SK-N-SH (cell line): ENCODE data around the gene TMEM163. TPM values are rescaled to one million over a fixed set of nuclear protein-coding genes. Genes with fewer than 3 reads are reported as not detected.

Source experiments
- CTCF ChIA-PET: fragments of 300-600, 350-600 bp; formaldehyde crosslinking; extraction: SDS; loops from one replicate; lab custom pipeline; 2021; lab: Yijun Ruan, JAX
- POLR2A ChIA-PET: fragments of 350-600 bp; sonication (Branson Sonifier 250); formaldehyde crosslinking; extraction: SDS; loops from one replicate; lab custom pipeline; 2020; ENCODE audit warnings: antibody characterized with exemption, inconsistent platforms; lab: Yijun Ruan, JAX
- DNase-seq: peaks from one replicate; pipeline ENCODE4 v3.0.0; 2012
- H2AFZ ChIP-seq: fragments of 200-600 bp; sonication (generic); 2 replicates; pipeline ENCODE4 v1.8.1; 2016; ENCODE audit warnings: antibody characterized with exemption, mild to moderate bottlenecking, low read depth
- H3F3A ChIP-seq: fragments of 200-600 bp; sonication (generic); replicated peaks from 2 replicates; pipeline ENCODE3; 2016; ENCODE audit warnings: antibody characterized with exemption, mild to moderate bottlenecking; ENCODE audit not compliant: insufficient read depth
- H3K27ac ChIP-seq, 2 experiments: fragments of 200-500 bp in 1 of 2; fragments of 200-600 bp in 1 of 2; sonication (Bioruptor generic) in 1 of 2; sonication (generic), shearing (Covaris generic) in 1 of 2; 2 replicates each; pipeline versions ENCODE4 v1.5.1 to v1.6.1; 2014 to 2016; ENCODE audit warnings: low read depth in 2 of 2, inconsistent platforms in 1 of 2, low read length in 1 of 2, mild to moderate bottlenecking in 1 of 2, mixed read lengths in 1 of 2
- H3K27me3 ChIP-seq: fragments of 200-600 bp; sonication (generic), shearing (Covaris generic); 2 replicates; pipeline ENCODE4 v1.6.1; 2016; ENCODE audit warnings: mixed run types; ENCODE audit not compliant: insufficient read depth
- H3K36me3 ChIP-seq, 2 experiments: fragments of 200-500 bp in 1 of 2; fragments of 200-600 bp in 1 of 2; sonication (Bioruptor generic) in 1 of 2; sonication (generic) in 1 of 2; replicated peaks in 1 of 2; 2 replicates each; pipeline versions ENCODE3 to v1.5.1; 2014 to 2016; ENCODE audit warnings: low read length in 1 of 2, mild to moderate bottlenecking in 1 of 2; ENCODE audit not compliant: insufficient read depth in 2 of 2, control insufficient read depth in 1 of 2
- H3K4me1 ChIP-seq, 2 experiments: fragments of 200-500 bp in 1 of 2; fragments of 200-600 bp in 1 of 2; sonication (Bioruptor generic) in 1 of 2; sonication (generic), shearing (Covaris generic) in 1 of 2; 2 replicates each; pipeline versions ENCODE4 v1.5.1 to v1.6.1; 2014 to 2016; ENCODE audit warnings: low read depth in 1 of 2, low read length in 1 of 2, mixed run types in 1 of 2; ENCODE audit not compliant: insufficient read depth in 2 of 2, control insufficient read depth in 1 of 2
- H3K4me2 ChIP-seq: fragments of 200-600 bp; sonication (generic), shearing (Covaris generic); 2 replicates; pipeline ENCODE4 v1.6.1; 2017; ENCODE audit warnings: mixed run types
- H3K4me3 ChIP-seq, 2 experiments: fragments of 200-500 bp in 1 of 2; fragments of 200-600 bp in 1 of 2; sonication (Bioruptor generic) in 1 of 2; sonication (generic), shearing (Covaris generic) in 1 of 2; 2 replicates each; pipeline versions ENCODE4 v1.5.1 to v1.8.1; 2014 to 2016; ENCODE audit warnings: low read depth in 2 of 2, inconsistent platforms in 1 of 2, low read length in 1 of 2, mild to moderate bottlenecking in 1 of 2, mixed read lengths in 1 of 2, moderate library complexity in 1 of 2
- H3K79me2 ChIP-seq: fragments of 200-600 bp; sonication (generic); 2 replicates; pipeline ENCODE4 v1.8.1; 2017; ENCODE audit warnings: mild to moderate bottlenecking; ENCODE audit not compliant: insufficient read depth
- H3K9ac ChIP-seq: fragments of 200-600 bp; sonication (generic); 2 replicates; pipeline ENCODE4 v1.6.1; 2017; ENCODE audit warnings: mixed run types
- H3K9me2 ChIP-seq: fragments of 200-600 bp; sonication (generic); 2 replicates; pipeline ENCODE4 v1.6.1; 2017; ENCODE audit warnings: mixed run types
- H3K9me3 ChIP-seq: fragments of 200-600 bp; sonication (generic); 2 replicates; pipeline ENCODE4 v1.6.1; 2017; ENCODE audit warnings: mixed run types, mild to moderate bottlenecking, moderate library complexity
- H4K20me1 ChIP-seq: fragments of 200-600 bp; sonication (generic); 2 replicates; pipeline ENCODE4 v1.6.1; 2017; ENCODE audit warnings: mild to moderate bottlenecking, mixed run types; ENCODE audit not compliant: insufficient read depth
- CHD2 ChIP-seq: fragments of 150-350 bp; IDR thresholded peaks from 2 replicates; pipeline ENCODE4 v1.6.1; 2018; ENCODE audit warnings: low read length; ENCODE audit not compliant: partially characterized antibody
- ELF1 ChIP-seq: IDR thresholded peaks from 2 replicates; pipeline ENCODE4 v1.4.0; 2012
- EZH2phosphoT487 ChIP-seq: fragments of 200-600 bp; sonication (generic); IDR thresholded peaks from 2 replicates; pipeline ENCODE4 v1.6.1; 2017; ENCODE audit warnings: low read depth, mixed run types, mild to moderate bottlenecking, antibody characterized with exemption, moderate library complexity, borderline replicate concordance
- FOXJ3 ChIP-seq: sonication (generic); formaldehyde crosslinking; IDR thresholded peaks from 2 replicates; pipeline ENCODE4 v1.5.1; 2020; ENCODE audit warnings: mild to moderate bottlenecking, missing genetic modification reagents
- GATA2 ChIP-seq: sonication (generic); formaldehyde crosslinking; IDR thresholded peaks from 2 replicates; pipeline ENCODE4 v1.5.0; 2020; ENCODE audit warnings: mild to moderate bottlenecking, missing genetic modification reagents
- IRF3 ChIP-seq: fragments of 150-350 bp; IDR thresholded peaks from 2 replicates; pipeline ENCODE4 v1.6.1; 2016; ENCODE audit warnings: mild to moderate bottlenecking, low read depth, low read length
- JUND ChIP-seq: IDR thresholded peaks from 2 replicates; pipeline ENCODE4 v1.4.0; 2012
- NFIC ChIP-seq: IDR thresholded peaks from 2 replicates; pipeline ENCODE4 v1.4.0; 2012; ENCODE audit warnings: borderline replicate concordance
- NRF1 ChIP-seq: IDR thresholded peaks from 2 replicates; pipeline ENCODE4 v1.6.1; 2012; ENCODE audit warnings: low read depth, mild to moderate bottlenecking, low read length
- RAD21 ChIP-seq: IDR thresholded peaks from 2 replicates; pipeline ENCODE4 v1.6.1; 2012; ENCODE audit warnings: mild to moderate bottlenecking, low read length
- RCOR1 ChIP-seq: fragments of 150-350 bp; IDR thresholded peaks from 2 replicates; pipeline ENCODE4 v1.6.1; 2017; ENCODE audit warnings: antibody characterized with exemption, low read length
- RFX5 ChIP-seq: IDR thresholded peaks from 2 replicates; pipeline ENCODE4 v1.6.1; 2012; ENCODE audit warnings: mild to moderate bottlenecking, improper control_type of control experiment, low read length
- RXRA ChIP-seq: IDR thresholded peaks from 2 replicates; pipeline ENCODE4 v1.4.0; 2012; ENCODE audit warnings: low read depth, mild to moderate bottlenecking, borderline replicate concordance
- TAF1 ChIP-seq: IDR thresholded peaks from 2 replicates; pipeline ENCODE4 v1.6.1; 2012; ENCODE audit warnings: low read depth, mild to moderate bottlenecking, low read length, moderate library complexity, borderline replicate concordance
- WGBS: methylation state at CpG from one replicate; pipeline ENCODE4 v1.1.6; 2017; ENCODE audit warnings: low lambda C conversion rate; 5-methylcytosine and 5-hydroxymethylcytosine counted together
- polyA plus RNA-seq, 3 experiments: library from polyadenylated mRNA; depleted of rRNA; stranded (reverse); fragments of >200 nt; gene quantifications; 2 replicates each; pipeline ENCODE4 v1.2.3, GENCODE V29; 2012
- TF ChIP-seq, protein P1 (sequence below): IDR thresholded peaks from 2 replicates; pipeline ENCODE4; 2012
- TF ChIP-seq, protein P2 (sequence below): IDR thresholded peaks from 2 replicates; pipeline ENCODE4 v1.4.0; 2012; ENCODE audit warnings: low read depth, borderline replicate concordance

Gene TMEM163
- polyA plus RNA-seq, 1 of the 3 experiments (the other 2 are of a cell fraction), result not detected

- TF ChIP-seq RFX5 (no peak), RCOR1 (no peak)
Observed at GRCh38 chr2:134693359-134694330, 25.2 kb downstream of the TMEM163 start (continued).

GRCh38 chr2:134692499-134692898, 26.3 kb downstream of the TMEM163 start:
- ChIA-PET CTCF (no interaction called here), POLR2A (no interaction called here)
- Histone ChIP-seq H3F3A (no peaks in the 10 kb centered on the region), H3K27me3 (no peaks in the 10 kb centered on the region), H3K9me3 (no peaks in the 10 kb centered on the region), H3K9ac (no peak overlapping the region), H3K27ac (no peak overlapping the region), H4K20me1 (no peaks in the 10 kb centered on the region), H3K9me2 (no peaks in the 10 kb centered on the region), H2AFZ (no peak overlapping the region), H3K36me3 (no peaks in the 10 kb centered on the region), H3K4me1 (no peaks in the 10 kb centered on the region), H3K4me2 (no peak overlapping the region), H3K4me3 (no peak overlapping the region), H3K79me2 (no peaks in the 10 kb centered on the region)
- TF ChIP-seq FOXJ3 (CRISPR knock-in tag), result no peak
- TF ChIP-seq CHD2, result no peak
- TF ChIP-seq, protein P1, sequence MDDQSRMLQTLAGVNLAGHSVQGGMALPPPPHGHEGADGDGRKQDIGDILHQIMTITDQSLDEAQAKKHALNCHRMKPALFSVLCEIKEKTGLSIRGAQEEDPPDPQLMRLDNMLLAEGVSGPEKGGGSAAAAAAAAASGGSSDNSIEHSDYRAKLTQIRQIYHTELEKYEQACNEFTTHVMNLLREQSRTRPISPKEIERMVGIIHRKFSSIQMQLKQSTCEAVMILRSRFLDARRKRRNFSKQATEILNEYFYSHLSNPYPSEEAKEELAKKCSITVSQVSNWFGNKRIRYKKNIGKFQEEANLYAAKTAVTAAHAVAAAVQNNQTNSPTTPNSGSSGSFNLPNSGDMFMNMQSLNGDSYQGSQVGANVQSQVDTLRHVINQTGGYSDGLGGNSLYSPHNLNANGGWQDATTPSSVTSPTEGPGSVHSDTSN, result no peak
- TF ChIP-seq, protein P2, sequence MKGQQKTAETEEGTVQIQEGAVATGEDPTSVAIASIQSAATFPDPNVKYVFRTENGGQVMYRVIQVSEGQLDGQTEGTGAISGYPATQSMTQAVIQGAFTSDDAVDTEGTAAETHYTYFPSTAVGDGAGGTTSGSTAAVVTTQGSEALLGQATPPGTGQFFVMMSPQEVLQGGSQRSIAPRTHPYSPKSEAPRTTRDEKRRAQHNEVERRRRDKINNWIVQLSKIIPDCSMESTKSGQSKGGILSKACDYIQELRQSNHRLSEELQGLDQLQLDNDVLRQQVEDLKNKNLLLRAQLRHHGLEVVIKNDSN, result no peak
- TF ChIP-seq TAF1, result no peak
- TF ChIP-seq NFIC, result no peak
- no peak for TF ChIP-seq RXRA
- no peak for TF ChIP-seq NRF1
- no peak for TF ChIP-seq JUND
- no peak for TF ChIP-seq IRF3
- TF ChIP-seq EZH2phosphoT487, result no peak
- TF ChIP-seq RAD21, result no peak
- TF ChIP-seq GATA2 (CRISPR knock-in tag), result no peak
- TF ChIP-seq ELF1, result no peak
- no peak for DNase-seq
- WGBS, result 24% methylated on average over 5 of the region's 5 CpGs
